Neural cell (in vitro differentiated cells): ENCODE measurements around the gene INAFM1. TPM values are rescaled to one million over a fixed set of nuclear protein-coding genes. Genes with fewer than 3 reads are reported as not detected.
"Not testable (repeated sequence)": the region's sequence is repeated elsewhere in the genome, so short reads cannot be mapped to it uniquely, and the experiment has no call there.

Experiments used
- H2AFZ ChIP-seq: fragments of 200-600, 300-800 bp; sonication (generic), shearing (Covaris generic); 2 replicates; pipeline ENCODE4 v1.6.0; 2014; ENCODE audit warnings: low read depth, mild to moderate bottlenecking, antibody characterized with exemption, low read length, moderate library complexity
- H3F3A ChIP-seq: fragments of 200-600 bp; shearing (Covaris generic); 2 replicates; pipeline ENCODE4 v1.6.1; 2016; ENCODE audit warnings: mild to moderate bottlenecking, moderate library complexity, mixed read lengths, antibody characterized with exemption, low read length; ENCODE audit not compliant: insufficient read depth, poor library complexity, severe bottlenecking
- H3K27ac ChIP-seq: fragments of 200-600, 300-800 bp; sonication (generic), shearing (Covaris generic); 2 replicates; pipeline ENCODE4 v1.5.1; 2014; ENCODE audit warnings: mild to moderate bottlenecking, low read length, moderate library complexity
- H3K27me3 ChIP-seq: fragments of 300-800, 200-600 bp; sonication (generic), shearing (Covaris generic); 2 replicates; pipeline ENCODE4 v1.6.0; 2014; ENCODE audit warnings: mild to moderate bottlenecking, low read depth, low read length, moderate library complexity; ENCODE audit not compliant: insufficient read depth
- H3K36me3 ChIP-seq: fragments of 300-800, 200-600 bp; sonication (generic), shearing (Covaris generic); 2 replicates; pipeline ENCODE4 v1.5.1; 2014; ENCODE audit warnings: mild to moderate bottlenecking, antibody characterized with exemption, low read length, moderate library complexity; ENCODE audit not compliant: insufficient read depth
- H3K4me2 ChIP-seq: fragments of 300-800, 200-600 bp; sonication (generic), shearing (Covaris generic); 2 replicates; pipeline ENCODE4 v1.6.0; 2014; ENCODE audit warnings: mild to moderate bottlenecking, low read length
- H3K4me3 ChIP-seq: fragments of 300-800, 200-600 bp; sonication (generic), shearing (Covaris generic); 2 replicates; pipeline ENCODE4 v1.5.1; 2014; ENCODE audit warnings: mild to moderate bottlenecking, low read length, moderate library complexity
- H3K79me2 ChIP-seq: fragments of 200-600 bp; shearing (Covaris generic); replicated peaks from 2 replicates; pipeline ENCODE4 v1.6.0; 2014; ENCODE audit warnings: mild to moderate bottlenecking, low read length, moderate library complexity; ENCODE audit not compliant: insufficient read depth
- H3K9ac ChIP-seq: fragments of 300-800, 200-600 bp; sonication (generic), shearing (Covaris generic); 2 replicates; pipeline ENCODE4 v1.6.1; 2016; ENCODE audit warnings: mild to moderate bottlenecking, low read length, mixed read lengths
- H3K9me2 ChIP-seq: fragments of 200-600 bp; shearing (Covaris generic); 2 replicates; pipeline ENCODE4 v1.6.1; 2016; ENCODE audit warnings: mild to moderate bottlenecking, low read length, mixed read lengths; ENCODE audit not compliant: insufficient read depth
- H3K9me3 ChIP-seq: fragments of 200-600, 300-800 bp; sonication (generic), shearing (Covaris generic); 2 replicates; pipeline ENCODE4 v1.6.1; 2016; ENCODE audit warnings: mild to moderate bottlenecking, mixed run types, low read length, moderate library complexity, mixed read lengths
- H4K20me1 ChIP-seq: fragments of 200-600 bp; shearing (Covaris generic); 2 replicates; pipeline ENCODE4 v1.6.1; 2016; ENCODE audit warnings: mild to moderate bottlenecking, mixed run types; ENCODE audit not compliant: insufficient read depth
- EP300 ChIP-seq: fragments of 450-650 bp; conservative IDR thresholded peaks from 2 replicates; pipeline ENCODE4 v1.6.1; 2014; ENCODE audit warnings: antibody characterized with exemption, mild to moderate bottlenecking, moderate library complexity; ENCODE audit not compliant: poor library complexity, severe bottlenecking
- EZH2 ChIP-seq: fragments of 200-600, 300-800 bp; shearing (Covaris generic), sonication (generic); IDR thresholded peaks from 2 replicates; pipeline ENCODE4 v1.6.1; 2014; ENCODE audit warnings: antibody characterized with exemption, low read length, borderline replicate concordance, mild to moderate bottlenecking; ENCODE audit not compliant: insufficient read depth, poor library complexity, severe bottlenecking
- MXI1 ChIP-seq: fragments of 450-650 bp; conservative IDR thresholded peaks from 2 replicates; pipeline ENCODE4 v1.6.1; 2014; ENCODE audit warnings: antibody characterized with exemption, mild to moderate bottlenecking; ENCODE audit not compliant: poor library complexity, severe bottlenecking
- POLR2AphosphoS5 ChIP-seq: IDR thresholded peaks from 2 replicates; pipeline ENCODE4 v1.6.1; 2012
- RAD21 ChIP-seq: fragments of 450-650 bp; conservative IDR thresholded peaks from 2 replicates; pipeline ENCODE4 v1.6.1; 2014; ENCODE audit warnings: antibody characterized with exemption, mild to moderate bottlenecking, moderate library complexity
- REST ChIP-seq: IDR thresholded peaks from 2 replicates; pipeline ENCODE4 v1.6.1; 2012; ENCODE audit warnings: borderline replicate concordance
- SMC3 ChIP-seq: fragments of 450-650 bp; conservative IDR thresholded peaks from 2 replicates; pipeline ENCODE4 v1.6.1; 2014; ENCODE audit warnings: antibody characterized with exemption, mild to moderate bottlenecking, moderate library complexity; ENCODE audit not compliant: poor library complexity
- TAF1 ChIP-seq: IDR thresholded peaks from 2 replicates; pipeline ENCODE4 v1.6.1; 2012; ENCODE audit warnings: low read depth
- polyA plus RNA-seq: library from polyadenylated mRNA; depleted of rRNA; stranded (reverse); fragments of >200 nt; gene quantifications from 2 replicates; pipeline ENCODE4 v1.2.3, GENCODE V29; 2014
- TF ChIP-seq, protein P1 (sequence below): fragments of 450-650 bp; IDR thresholded peaks from 2 replicates; pipeline ENCODE4 v1.5.1; 2014; ENCODE audit warnings: antibody characterized with exemption, mild to moderate bottlenecking, moderate library complexity; ENCODE audit not compliant: poor library complexity, severe bottlenecking

INAFM1 gene
- polyA plus RNA-seq, 1 donor from 2014 or later = 11.5 TPM

- peak overlapping the region; percentile 77 for H3K4me3 ChIP-seq
Observed at GRCh38 chr19:47276513-47276912, 1.8 kb downstream of the INAFM1 start.

GRCh38 chr19:47280183-47280797 is 5.6 kb downstream of the INAFM1 start:
- TF ChIP-seq, protein P1, sequence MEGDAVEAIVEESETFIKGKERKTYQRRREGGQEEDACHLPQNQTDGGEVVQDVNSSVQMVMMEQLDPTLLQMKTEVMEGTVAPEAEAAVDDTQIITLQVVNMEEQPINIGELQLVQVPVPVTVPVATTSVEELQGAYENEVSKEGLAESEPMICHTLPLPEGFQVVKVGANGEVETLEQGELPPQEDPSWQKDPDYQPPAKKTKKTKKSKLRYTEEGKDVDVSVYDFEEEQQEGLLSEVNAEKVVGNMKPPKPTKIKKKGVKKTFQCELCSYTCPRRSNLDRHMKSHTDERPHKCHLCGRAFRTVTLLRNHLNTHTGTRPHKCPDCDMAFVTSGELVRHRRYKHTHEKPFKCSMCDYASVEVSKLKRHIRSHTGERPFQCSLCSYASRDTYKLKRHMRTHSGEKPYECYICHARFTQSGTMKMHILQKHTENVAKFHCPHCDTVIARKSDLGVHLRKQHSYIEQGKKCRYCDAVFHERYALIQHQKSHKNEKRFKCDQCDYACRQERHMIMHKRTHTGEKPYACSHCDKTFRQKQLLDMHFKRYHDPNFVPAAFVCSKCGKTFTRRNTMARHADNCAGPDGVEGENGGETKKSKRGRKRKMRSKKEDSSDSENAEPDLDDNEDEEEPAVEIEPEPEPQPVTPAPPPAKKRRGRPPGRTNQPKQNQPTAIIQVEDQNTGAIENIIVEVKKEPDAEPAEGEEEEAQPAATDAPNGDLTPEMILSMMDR = peak; percentile 16
- TF ChIP-seq EP300 = no peak
- H3K27me3 ChIP-seq = no peaks in the 10 kb centered on the region
- no peak overlapping the region for H3K9ac ChIP-seq

More at GRCh38 chr19:47276513-47276912, 1.8 kb downstream of the INAFM1 start:
- H3K79me2 ChIP-seq, H3K9me2 ChIP-seq, H3K27me3 ChIP-seq, H2AFZ ChIP-seq, H3K27ac ChIP-seq, H4K20me1 ChIP-seq, H3F3A ChIP-seq, H3K9me3 ChIP-seq, H3K36me3 ChIP-seq, H3K4me2 ChIP-seq: not testable (repeated sequence)
- peak overlapping the region; percentile 76 for H3K9ac ChIP-seq

GRCh38 chr19:47283405-47284059 is 8.8 kb downstream of the INAFM1 start:
- H4K20me1 ChIP-seq = no peaks in the 10 kb centered on the region
- no peaks in the 10 kb centered on the region for H3F3A ChIP-seq
- no peaks in the 10 kb centered on the region for H3K9me3 ChIP-seq
- H3K27me3 ChIP-seq = no peaks in the 10 kb centered on the region
- H3K36me3 ChIP-seq = no peaks in the 10 kb centered on the region
- no peaks in the 10 kb centered on the region for H3K9me2 ChIP-seq
- no peaks in the 10 kb centered on the region for H3K79me2 ChIP-seq
- no peak overlapping the region for H3K27ac ChIP-seq
- TF ChIP-seq EP300 (no peak), TAF1 (no peak)
- no peak overlapping the region for H3K9ac ChIP-seq
- no peak overlapping the region for H3K4me2 ChIP-seq
- no peak overlapping the region for H2AFZ ChIP-seq
- H3K4me3 ChIP-seq = no peak overlapping the region

More at GRCh38 chr19:47280183-47280797, 5.6 kb downstream of the INAFM1 start:
- Histone ChIP-seq H2AFZ (no peak overlapping the region), H3F3A (no peaks in the 10 kb centered on the region), H3K4me2 (no peak overlapping the region), H3K9me2 (no peaks in the 10 kb centered on the region), H3K36me3 (no peaks in the 10 kb centered on the region), H3K4me3 (no peak overlapping the region), H3K9me3 (no peaks in the 10 kb centered on the region), H3K27ac (no peak overlapping the region), H4K20me1 (no peaks in the 10 kb centered on the region), H3K79me2 (no peaks in the 10 kb centered on the region)

DNA sequence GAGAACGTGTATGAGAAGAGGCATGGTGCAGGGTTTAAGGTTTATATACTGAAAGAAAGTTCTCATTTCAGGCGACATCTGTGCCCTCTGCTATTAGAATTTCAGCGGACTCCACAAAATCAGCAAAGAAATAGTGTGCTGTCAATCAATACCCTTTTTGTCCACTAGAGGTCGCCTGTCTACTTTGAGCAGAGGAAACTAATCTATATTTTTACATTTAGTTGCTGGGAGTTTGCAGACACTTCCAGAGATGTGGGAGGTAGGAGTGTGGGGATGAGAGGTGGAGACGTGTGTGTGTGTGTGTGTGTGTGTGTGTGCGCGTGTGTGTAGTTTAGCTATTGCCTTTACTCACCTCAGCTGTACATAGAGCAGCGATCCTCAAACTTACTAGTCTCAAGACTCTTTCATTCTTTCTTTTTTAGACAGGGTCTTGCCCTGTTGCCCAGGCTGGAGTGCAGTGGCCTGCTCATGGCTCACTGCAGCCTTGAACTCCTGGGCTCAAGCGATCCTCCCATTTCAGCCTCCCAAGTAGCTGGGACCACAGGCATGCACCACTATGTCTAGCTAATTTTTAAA is 9.7 kb downstream of the INAFM1 start:
- Histone ChIP-seq H2AFZ (no peak overlapping the region), H3K79me2 (no peaks in the 10 kb centered on the region), H3K9me2 (no peaks in the 10 kb centered on the region), H3K9me3 (no peaks in the 10 kb centered on the region), H3K4me2 (no peak overlapping the region), H3F3A (no peaks in the 10 kb centered on the region), H3K9ac (no peak overlapping the region), H3K27ac (no peak overlapping the region), H3K4me3 (no peak overlapping the region), H3K36me3 (no peaks in the 10 kb centered on the region), H4K20me1 (no peaks in the 10 kb centered on the region), H3K27me3 (no peaks in the 10 kb centered on the region)
- TF ChIP-seq, protein P1 = peak; percentile 90
- peak; percentile 72 for TF ChIP-seq RAD21
- TF ChIP-seq REST = no peak
- TF ChIP-seq TAF1 = no peak
- peak; percentile 80 for TF ChIP-seq SMC3
- TF ChIP-seq POLR2AphosphoS5 = no peak
- TF ChIP-seq MXI1 = no peak
- no peak for TF ChIP-seq EZH2
